Spleen (tissue), 11 donors: Measurements from ENCODE around the gene ICOS. TPM values are rescaled to one million over a fixed set of nuclear protein-coding genes. Genes with fewer than 3 reads are reported as not detected.
"Not testable (repeated sequence)": the region's sequence is repeated elsewhere in the genome, so short reads cannot be mapped to it uniquely, and the experiment has no call there.

Experiments used
- DNase-seq: peaks from one replicate; pipeline ENCODE4 v3.0.0-alpha.2; 2020
- H3K27ac ChIP-seq, 8 donors: fragments of 200-600 bp; sonication (generic) in 7 of 8; 1 replicate in 4 of 8; 2 replicates in 4 of 8; pipeline versions ENCODE4 v1.5.0 to v1.8.0; 2016 to 2021; ENCODE audit warnings: inconsistent platforms in 4 of 8, mild to moderate bottlenecking in 4 of 8, moderate library complexity in 1 of 8
- H3K27me3 ChIP-seq, 7 donors: fragments of 200-600 bp; sonication (generic) in 6 of 7; replicated peaks in 1 of 7; 1 replicate in 4 of 7; 2 replicates in 3 of 7; pipeline versions ENCODE4 v1.5.0 to v1.8.0; 2016 to 2021; ENCODE audit warnings: inconsistent platforms in 3 of 7, mild to moderate bottlenecking in 1 of 7
- H3K36me3 ChIP-seq, 6 donors: fragments of 200-600 bp; sonication (generic) in 5 of 6; 1 replicate in 4 of 6; 2 replicates in 2 of 6; pipeline versions ENCODE4 v1.5.0 to v1.8.0; 2016 to 2021; ENCODE audit warnings: inconsistent platforms in 2 of 6
- H3K4me1 ChIP-seq, 6 donors: fragments of 200-600 bp; sonication (generic) in 5 of 6; 1 replicate in 3 of 6; 2 replicates in 3 of 6; pipeline versions ENCODE4 v1.5.0 to v1.8.0; 2016 to 2021; ENCODE audit warnings: inconsistent platforms in 3 of 6
- H3K4me3 ChIP-seq, 8 donors: fragments of 200-600 bp; sonication (generic) in 7 of 8; 1 replicate in 4 of 8; 2 replicates in 4 of 8; pipeline versions ENCODE4 v1.5.0 to v1.8.0; 2016 to 2021; ENCODE audit warnings: inconsistent platforms in 4 of 8, mild to moderate bottlenecking in 4 of 8, moderate library complexity in 2 of 8
- H3K9me3 ChIP-seq, 8 donors: fragments of 200-600 bp; sonication (generic) in 7 of 8; 1 replicate in 4 of 8; 2 replicates in 4 of 8; pipeline versions ENCODE4 v1.5.0 to v1.8.0; 2016 to 2021; ENCODE audit warnings: inconsistent platforms in 4 of 8
- CTCF ChIP-seq, 11 experiments: fragments of 200-600 bp in 7 of 11; fragments of 450-650 bp in 4 of 11; sonication (generic) in 4 of 11; IDR thresholded peaks in 8 of 11; conservative IDR thresholded peaks in 3 of 11; 1 replicate in 7 of 11; 2 replicates in 4 of 11; pipeline versions ENCODE4 v1.4.0 to v1.8.0; 2016 to 2021; ENCODE audit warnings: antibody characterized with exemption in 11 of 11, inconsistent platforms in 4 of 11, mild to moderate bottlenecking in 1 of 11
- POLR2A ChIP-seq, 3 donors: fragments of 450-650 bp; IDR thresholded peaks; one replicate each; pipeline ENCODE4 v1.5.1; 2017; ENCODE audit warnings: antibody characterized with exemption in 3 of 3, mild to moderate bottlenecking in 1 of 3
- POLR2AphosphoS5 ChIP-seq, 3 donors: sonication (generic); formaldehyde crosslinking; IDR thresholded peaks; one replicate each; pipeline ENCODE4 v1.5.1; 2017; ENCODE audit warnings: antibody characterized with exemption in 3 of 3
- WGBS, 5 donors: extraction: QIAGEN DNeasy Blood & Tissue Kit in 3 of 5; methylation state at CpG; one replicate each; pipeline versions ENCODE4 v1.1.5 to v1.1.7; 2013 to 2018; 5-methylcytosine and 5-hydroxymethylcytosine counted together
- intact Hi-C: fragments of 100-400 bp; cut with DNase I; formaldehyde crosslinking; loops from one replicate; pipeline ENCODE4 v1.15.0; 2023; ENCODE audit warnings: low total_unique reads
- polyA plus RNA-seq, 3 donors: library from polyadenylated mRNA; stranded (reverse); fragments of 200-250 nt; gene quantifications; one replicate each; pipeline ENCODE4 v1.2.1, GENCODE V29; 2013
- total RNA-seq, 7 donors: library from RNA; depleted of rRNA in 3 of 7; stranded (reverse); fragments of >200 nt in 3 of 7; fragmentation: NEBNext Ultra II Directional in 4 of 7; extraction: Animal tissue kit (Norgen Biotek cat#: 25700) in 4 of 7; gene quantifications; one replicate each; pipeline versions ENCODE4 v1.1.0 to v1.2.1, GENCODE V29; 2016 to 2021
- donor health status: healthy with polysubstance abuse.
- donor health status: DM: no; HTN: no; CAD: no; lungs with moderate emphysema.
- donor health status: DM: no; HTN: no; CAD: no.
- donor health status: Bipolar disorder and iron deficiency.
- donor health status: healthy.
- donor health status: DM: no; HTN: no; CAD: no.
- donor health status: DM: yes; HTN: yes; CAD: no.

ICOS gene
- total and polyA plus RNA-seq, 10 donors = 1.2 to 5.0 (median 3.6) TPM

- H3K4me3 ChIP-seq = no peak overlapping the region
- no peaks in the 10 kb centered on the region for H3K27me3 ChIP-seq
- H3K27ac ChIP-seq = no peak overlapping the region
- no peak for TF ChIP-seq POLR2AphosphoS5 (IDR thresholded peaks at IDR 0.05)
- TF ChIP-seq POLR2A (IDR thresholded peaks at IDR 0.05) = no peak
- no peak for TF ChIP-seq CTCF (IDR thresholded peaks at IDR 0.05 in 8 of 11, conservative IDR thresholded peaks at IDR 0.05 in 3 of 11)
- WGBS, 5 donors = 63 to 84% (median 65%) methylated on average over 3 of the region's 3 CpGs
- DNase-seq = no peak
- H3K4me1 ChIP-seq = no peaks in the 10 kb centered on the region
- H3K9me3 ChIP-seq = no peaks in the 10 kb centered on the region
- intact Hi-C loops = no loop called here
- H3K36me3 ChIP-seq = no peaks in the 10 kb centered on the region
These were observed 37.1 kb downstream of the ICOS start for GRCh38 chr2:203973676-203974075.

- no peak overlapping the region for H3K4me3 ChIP-seq
- H3K4me1 ChIP-seq = no peaks in the 10 kb centered on the region
- no peak for DNase-seq
- H3K9me3 ChIP-seq = no peaks in the 10 kb centered on the region
- WGBS, 5 donors = 85 to 96% (median 88%) methylated on average over 2 of the region's 2 CpGs
- no peaks in the 10 kb centered on the region for H3K27me3 ChIP-seq
- intact Hi-C loops = no loop called here
- H3K27ac ChIP-seq = no peak overlapping the region
- no peaks in the 10 kb centered on the region for H3K36me3 ChIP-seq
- no peak for TF ChIP-seq CTCF (IDR thresholded peaks at IDR 0.05 in 8 of 11, conservative IDR thresholded peaks at IDR 0.05 in 3 of 11)
- TF ChIP-seq POLR2AphosphoS5 (IDR thresholded peaks at IDR 0.05) = no peak
- TF ChIP-seq POLR2A (IDR thresholded peaks at IDR 0.05) = no peak
These were observed 39.3 kb downstream of the ICOS start for GRCh38 chr2:203975912-203976311.

- Histone ChIP-seq H3K36me3 (no peaks in the 10 kb centered on the region), H3K27ac (no peak overlapping the region), H3K4me1 (no peaks in the 10 kb centered on the region), H3K9me3 (no peaks in the 10 kb centered on the region), H3K4me3 (no peak overlapping the region), H3K27me3 (no peaks in the 10 kb centered on the region)
- no peak for DNase-seq
- 75 to 86% (median 80%) methylated on average over 3 of the region's 3 CpGs for WGBS, 5 donors
- TF ChIP-seq POLR2A (IDR thresholded peaks at IDR 0.05) = no peak
- TF ChIP-seq CTCF (IDR thresholded peaks at IDR 0.05 in 8 of 11, conservative IDR thresholded peaks at IDR 0.05 in 3 of 11) = no peak
- TF ChIP-seq POLR2AphosphoS5 (IDR thresholded peaks at IDR 0.05) = no peak
- intact Hi-C loops = no loop called here
These were observed 45.7 kb downstream of the ICOS start for GRCh38 chr2:203982276-203982675.

- H3K4me1 ChIP-seq = no peaks in the 10 kb centered on the region
- no peaks in the 10 kb centered on the region for H3K27me3 ChIP-seq
- TF ChIP-seq CTCF (IDR thresholded peaks at IDR 0.05 in 8 of 11, conservative IDR thresholded peaks at IDR 0.05 in 3 of 11) = no peak
- no peak for TF ChIP-seq POLR2AphosphoS5 (IDR thresholded peaks at IDR 0.05)
- TF ChIP-seq POLR2A (IDR thresholded peaks at IDR 0.05) = no peak
- intact Hi-C loops = no loop called here
- H3K4me3 ChIP-seq = no peak overlapping the region
- no peak overlapping the region for H3K27ac ChIP-seq
- DNase-seq = no peak
- H3K36me3 ChIP-seq = no peaks in the 10 kb centered on the region
- WGBS, 5 donors = 84 to 98% (median 92%) methylated on average over 5 of the region's 5 CpGs
- H3K9me3 ChIP-seq = no peaks in the 10 kb centered on the region
These were observed 46.6 kb downstream of the ICOS start for GRCh38 chr2:203983064-203983715.

- intact Hi-C loops, H3K27ac ChIP-seq, H3K36me3 ChIP-seq, H3K27me3 ChIP-seq, DNase-seq, H3K9me3 ChIP-seq, H3K4me3 ChIP-seq, H3K4me1 ChIP-seq: not testable (repeated sequence)
- 79 to 94% (median 86%) methylated on average over 3 of the region's 3 CpGs for whole genome bisulfite sequencing, 5 donors
These were observed 49.4 kb downstream of the ICOS start for GRCh38 chr2:203985978-203986377.
